GM10266 (cell line): Measurements from ENCODE around the gene CWF19L2.
"Not testable (repeated sequence)": the region's sequence is repeated elsewhere in the genome, so short reads cannot be mapped to it uniquely, and the experiment has no call there.

Source experiments
- DNase-seq: peaks from one replicate; pipeline ENCODE4 v3.0.0; 2012; ENCODE audit errors: extremely low spot score
- TF ChIP-seq, protein P1 (sequence below): IDR thresholded peaks from 2 replicates; pipeline ENCODE4 v1.5.1; 2012; ENCODE audit warnings: mild to moderate bottlenecking, low read depth; ENCODE audit not compliant: control insufficient read depth, insufficient read depth; ENCODE audit errors: missing control alignments

Gene CWF19L2

DNA sequence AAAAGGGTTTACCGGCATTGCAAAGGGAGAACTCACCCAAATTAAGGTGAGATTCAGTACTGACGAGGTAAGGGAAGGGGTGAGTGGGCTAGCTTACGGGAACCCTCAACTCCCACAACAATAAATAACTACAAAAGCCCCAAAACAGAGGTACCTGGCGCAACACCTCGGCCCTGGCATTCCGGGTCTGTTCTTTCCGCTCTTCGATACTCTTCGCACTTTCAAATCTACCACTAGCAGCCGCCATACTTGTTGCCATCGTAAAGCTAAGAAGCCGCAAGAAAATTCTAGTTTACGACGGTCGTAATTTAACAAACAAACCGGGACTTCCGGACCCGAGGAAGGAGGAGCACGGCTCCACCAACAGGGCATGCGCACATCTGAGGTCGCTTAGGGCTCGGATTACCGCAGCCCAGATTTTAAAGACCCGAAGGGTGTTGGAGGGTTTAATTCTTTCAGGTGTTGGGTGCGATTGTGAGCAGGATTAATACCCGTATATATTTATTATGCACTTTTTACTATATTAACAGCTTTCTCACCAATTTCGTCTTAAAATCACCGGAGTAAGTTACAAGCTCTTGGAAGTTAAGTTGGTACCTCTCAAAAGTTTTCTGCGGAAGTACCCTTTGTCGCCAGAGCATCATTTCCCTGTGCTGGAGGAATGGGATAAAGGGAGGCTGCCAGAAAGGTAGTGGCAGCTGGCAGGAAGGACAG, at the start of gene CWF19L2:
Gene CWF19L2, minus strand, starts transcription at position 268 of the 714 bp plus-strand sequence. Its CDS starts 9 bp downstream, at position 259.
- TF ChIP-seq, protein P1, sequence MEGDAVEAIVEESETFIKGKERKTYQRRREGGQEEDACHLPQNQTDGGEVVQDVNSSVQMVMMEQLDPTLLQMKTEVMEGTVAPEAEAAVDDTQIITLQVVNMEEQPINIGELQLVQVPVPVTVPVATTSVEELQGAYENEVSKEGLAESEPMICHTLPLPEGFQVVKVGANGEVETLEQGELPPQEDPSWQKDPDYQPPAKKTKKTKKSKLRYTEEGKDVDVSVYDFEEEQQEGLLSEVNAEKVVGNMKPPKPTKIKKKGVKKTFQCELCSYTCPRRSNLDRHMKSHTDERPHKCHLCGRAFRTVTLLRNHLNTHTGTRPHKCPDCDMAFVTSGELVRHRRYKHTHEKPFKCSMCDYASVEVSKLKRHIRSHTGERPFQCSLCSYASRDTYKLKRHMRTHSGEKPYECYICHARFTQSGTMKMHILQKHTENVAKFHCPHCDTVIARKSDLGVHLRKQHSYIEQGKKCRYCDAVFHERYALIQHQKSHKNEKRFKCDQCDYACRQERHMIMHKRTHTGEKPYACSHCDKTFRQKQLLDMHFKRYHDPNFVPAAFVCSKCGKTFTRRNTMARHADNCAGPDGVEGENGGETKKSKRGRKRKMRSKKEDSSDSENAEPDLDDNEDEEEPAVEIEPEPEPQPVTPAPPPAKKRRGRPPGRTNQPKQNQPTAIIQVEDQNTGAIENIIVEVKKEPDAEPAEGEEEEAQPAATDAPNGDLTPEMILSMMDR: no peak
- peak; percentile 86 for DNase-seq

DNA sequence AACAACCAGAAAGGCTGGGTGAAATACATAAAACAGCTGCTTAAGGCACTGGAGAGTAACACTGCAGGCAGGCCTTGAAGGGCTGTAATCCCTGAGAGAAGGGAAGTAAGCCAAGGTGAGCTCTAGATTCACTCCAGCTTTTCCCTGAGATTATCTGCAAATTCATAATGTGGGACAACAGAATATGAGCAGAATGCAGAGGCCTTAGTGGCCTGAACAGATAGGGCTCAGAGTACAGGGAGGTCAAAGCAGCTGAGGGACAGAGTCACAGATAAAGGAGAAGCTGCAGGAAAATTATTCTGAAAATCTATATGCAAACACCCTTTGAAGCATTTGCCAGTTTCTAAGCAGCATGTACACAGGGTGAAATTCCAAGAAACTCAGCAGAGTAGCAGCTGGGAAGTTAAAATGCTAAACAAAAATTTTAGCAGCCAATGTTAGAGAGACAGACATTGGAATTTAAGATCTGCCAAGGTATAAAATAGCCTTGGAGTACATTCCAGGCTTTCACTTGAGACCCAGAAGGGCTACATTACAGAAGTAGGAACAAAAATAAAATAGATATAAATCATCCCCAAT, 48.1 kb upstream of the CWF19L2 start:
- DNase-seq: no peak
- TF ChIP-seq, protein P1: no peak

DNA sequence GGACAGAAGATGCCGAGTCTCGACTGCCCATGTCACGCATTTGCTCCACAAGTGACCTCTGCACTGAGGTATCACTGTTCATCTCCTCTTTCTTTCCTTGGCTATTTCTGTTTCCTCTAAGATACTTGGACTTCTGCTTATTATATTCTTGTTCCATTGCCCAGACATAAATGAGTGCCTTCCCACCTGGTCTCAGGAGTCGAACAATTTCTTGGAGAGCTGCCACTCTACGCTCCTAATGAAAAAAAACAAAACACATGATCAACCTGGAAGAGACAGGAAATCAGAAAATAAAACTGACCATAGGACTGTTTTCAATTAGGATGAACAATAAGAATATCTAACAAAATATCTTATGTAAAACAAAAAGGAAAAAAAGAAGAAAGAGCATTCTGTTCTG, 47.4 kb upstream of the CWF19L2 start:
- DNase-seq: no peak
- TF ChIP-seq, protein P1: no peak

DNA sequence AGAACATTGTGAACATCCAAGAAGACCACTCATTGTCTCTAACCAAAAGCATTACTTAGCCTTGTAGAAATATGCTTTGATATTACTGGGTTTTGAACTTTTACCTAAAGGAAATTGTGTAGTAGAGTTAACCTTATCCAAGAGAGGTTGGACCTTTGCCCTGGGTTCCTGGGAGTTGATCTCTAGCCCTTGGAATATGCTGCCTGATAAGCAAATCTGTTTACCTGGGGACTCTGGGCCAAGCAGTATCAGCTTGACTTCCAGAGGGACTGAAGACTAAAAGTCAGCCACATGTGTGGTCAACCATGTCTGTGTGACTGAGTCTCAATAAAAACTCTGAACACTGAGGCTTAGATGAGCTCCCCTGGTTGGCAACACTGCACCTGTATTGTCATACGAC, 44.1 kb upstream of the CWF19L2 start:
- TF ChIP-seq, protein P1: no peak
- DNase-seq: no peak

DNA sequence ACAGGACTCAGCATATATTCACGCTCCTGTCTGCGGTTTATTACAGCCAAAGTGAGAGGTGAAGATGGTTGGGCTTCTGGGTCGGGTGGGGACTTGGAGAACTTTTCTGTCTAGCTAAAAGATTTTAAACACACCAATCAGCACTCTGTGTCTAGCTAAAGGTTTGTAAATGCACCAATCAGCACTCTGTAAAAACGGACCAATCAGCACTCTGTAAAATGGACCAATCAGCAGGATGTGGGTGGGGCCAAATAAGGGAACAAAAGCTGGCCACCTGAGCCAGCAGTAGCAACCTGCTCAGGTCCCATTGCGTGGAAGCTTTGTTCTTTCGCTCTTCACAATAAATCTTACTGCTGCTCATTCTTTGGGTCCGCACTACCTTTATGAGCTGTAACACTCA, 39.7 kb upstream of the CWF19L2 start:
- DNase-seq: not testable (repeated sequence)

DNA sequence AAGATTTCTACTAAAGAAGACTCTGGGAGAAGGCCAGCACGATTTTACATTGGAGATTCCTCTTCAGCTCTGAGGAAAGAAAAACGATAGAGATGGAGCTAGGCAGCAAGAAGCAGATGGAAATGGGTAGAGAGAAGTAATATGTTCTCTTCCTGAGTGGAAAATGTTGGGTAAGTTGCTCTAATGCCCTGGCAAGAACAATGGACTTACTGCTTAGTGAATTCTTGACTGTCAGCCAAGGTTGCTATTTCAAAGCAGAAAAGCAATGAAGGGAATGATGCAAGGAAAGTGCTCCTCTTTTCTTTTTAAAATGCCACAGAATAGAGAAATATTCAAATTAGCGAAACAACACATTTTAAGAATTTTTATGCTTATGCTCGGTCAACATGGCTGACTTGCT, 38.4 kb upstream of the CWF19L2 start:
- TF ChIP-seq, protein P1: no peak
- no peak for DNase-seq

DNA sequence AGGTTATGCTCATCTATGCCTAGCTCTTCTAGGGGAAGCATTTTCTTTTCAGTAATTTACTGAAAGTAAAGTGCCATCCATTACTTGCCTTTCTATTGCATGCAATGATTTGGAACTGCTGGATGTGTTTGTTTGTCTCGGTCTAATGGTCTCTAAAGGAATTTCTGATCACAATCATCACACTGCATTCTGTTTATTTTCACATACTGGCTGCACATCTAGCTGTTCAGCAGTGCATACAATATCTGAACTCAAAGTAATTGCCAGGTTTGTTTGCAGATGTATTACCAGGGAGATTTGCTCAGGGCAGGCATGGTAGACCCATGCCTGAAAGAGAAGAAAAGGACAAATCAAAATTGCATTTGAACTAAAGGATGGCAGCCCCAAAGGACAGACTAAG, 36.4 kb upstream of the CWF19L2 start:
- TF ChIP-seq, protein P1: no peak
- DNase-seq: no peak

DNA sequence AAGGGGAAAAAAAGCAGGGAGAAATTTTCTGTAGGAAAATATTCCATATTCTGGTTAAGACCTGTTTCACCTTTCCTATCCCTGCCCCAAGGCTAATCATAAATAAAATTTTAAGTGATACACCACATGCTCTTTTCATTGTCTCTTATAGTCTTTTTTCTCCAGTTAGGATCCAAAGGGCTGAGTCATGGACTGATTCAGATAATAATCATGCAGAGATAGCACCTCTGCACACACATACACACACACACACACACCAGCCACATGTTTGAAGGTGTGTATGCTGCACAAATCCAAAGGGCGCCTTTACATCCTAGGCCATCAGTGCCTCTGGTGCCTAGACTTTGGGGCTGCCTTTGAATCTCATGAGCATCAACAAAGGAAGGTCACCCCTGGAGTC, 35.5 kb upstream of the CWF19L2 start:
- TF ChIP-seq, protein P1: no peak
- no peak for DNase-seq
